Left ventricle myocardium inferior (tissue), 1 donor: ENCODE data around the gene BTBD9. TPM values are rescaled to one million over a fixed set of nuclear protein-coding genes. Genes with fewer than 3 reads are reported as not detected.

Source experiments
- DNase-seq: peaks from one replicate; pipeline ENCODE4 v3.0.0-alpha.2; 2020
- H3K27ac ChIP-seq: fragments of 200-600 bp; replicated peaks from 2 replicates; pipeline ENCODE4 v1.8.0; 2021
- H3K27me3 ChIP-seq: fragments of 200-600 bp; 2 replicates; pipeline ENCODE4 v1.8.0; 2021; ENCODE audit warnings: low read depth
- H3K36me3 ChIP-seq: fragments of 200-600 bp; 2 replicates; pipeline ENCODE4 v1.8.0; 2021
- H3K4me1 ChIP-seq: fragments of 200-600 bp; 2 replicates; pipeline ENCODE4 v1.8.0; 2021
- H3K4me3 ChIP-seq: fragments of 200-600 bp; 2 replicates; pipeline ENCODE4 v1.8.0; 2021; ENCODE audit warnings: mild to moderate bottlenecking, moderate library complexity
- H3K9me3 ChIP-seq: fragments of 200-600 bp; replicated peaks from 2 replicates; pipeline ENCODE4 v1.8.0; 2021
- intact Hi-C: fragments of 100-400 bp; cut with micrococcal nuclease; formaldehyde crosslinking; loops from one replicate; pipeline ENCODE4 v1.11.0; 2022
- total RNA-seq: library from RNA; stranded (reverse); fragmentation: NEBNext Ultra II Directional; extraction: Animal tissue kit (Norgen Biotek cat#: 25700); gene quantifications from one replicate; pipeline ENCODE4 v1.2.1, GENCODE V29; 2021
- TF ChIP-seq, protein P1 (sequence below): fragments of 200-600 bp; IDR thresholded peaks from 2 replicates; pipeline ENCODE4 v1.8.0; 2021; ENCODE audit warnings: antibody characterized with exemption, mild to moderate bottlenecking, borderline replicate concordance
- donor health status: DM: no; HTN: yes; CAD: no; lungs with severe emphysema.

Gene BTBD9
- total RNA-seq, 1 donor from 2014 or later, result 16.5 TPM

DNA sequence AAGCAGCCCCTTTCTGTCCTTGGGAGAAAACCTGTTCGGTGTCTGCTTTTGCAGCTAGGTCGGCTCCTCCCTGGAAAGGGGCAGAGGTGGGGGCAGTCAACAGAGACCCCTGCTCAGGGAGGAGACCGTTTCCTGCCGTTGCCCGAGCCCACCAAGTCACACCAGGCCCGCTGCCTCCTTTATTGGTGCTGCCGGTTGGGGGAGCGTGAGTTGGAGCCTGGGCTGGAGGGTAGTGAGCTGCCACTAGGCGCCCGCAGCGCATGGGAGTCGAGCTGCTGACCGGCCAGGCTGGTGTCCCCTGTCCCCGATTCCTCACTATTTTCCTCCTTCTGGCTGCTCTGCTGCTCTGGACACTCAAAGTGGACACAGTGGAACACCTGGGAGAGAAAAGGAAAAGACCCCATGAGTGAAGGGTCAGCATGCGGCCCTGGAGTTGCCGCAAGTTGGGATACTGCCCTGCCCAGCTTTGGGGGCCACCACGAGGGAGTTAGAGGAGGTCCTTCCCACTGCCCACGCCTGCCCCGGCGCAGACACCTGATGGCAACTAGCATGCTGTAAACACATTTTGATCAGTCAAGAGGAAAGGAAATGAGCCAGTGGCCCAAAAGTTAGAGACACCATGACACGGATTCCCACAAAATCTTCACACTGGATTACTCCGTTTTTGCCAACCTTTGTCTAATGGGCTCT is 464.8 kb downstream of the BTBD9 start:
- TF ChIP-seq, protein P1, sequence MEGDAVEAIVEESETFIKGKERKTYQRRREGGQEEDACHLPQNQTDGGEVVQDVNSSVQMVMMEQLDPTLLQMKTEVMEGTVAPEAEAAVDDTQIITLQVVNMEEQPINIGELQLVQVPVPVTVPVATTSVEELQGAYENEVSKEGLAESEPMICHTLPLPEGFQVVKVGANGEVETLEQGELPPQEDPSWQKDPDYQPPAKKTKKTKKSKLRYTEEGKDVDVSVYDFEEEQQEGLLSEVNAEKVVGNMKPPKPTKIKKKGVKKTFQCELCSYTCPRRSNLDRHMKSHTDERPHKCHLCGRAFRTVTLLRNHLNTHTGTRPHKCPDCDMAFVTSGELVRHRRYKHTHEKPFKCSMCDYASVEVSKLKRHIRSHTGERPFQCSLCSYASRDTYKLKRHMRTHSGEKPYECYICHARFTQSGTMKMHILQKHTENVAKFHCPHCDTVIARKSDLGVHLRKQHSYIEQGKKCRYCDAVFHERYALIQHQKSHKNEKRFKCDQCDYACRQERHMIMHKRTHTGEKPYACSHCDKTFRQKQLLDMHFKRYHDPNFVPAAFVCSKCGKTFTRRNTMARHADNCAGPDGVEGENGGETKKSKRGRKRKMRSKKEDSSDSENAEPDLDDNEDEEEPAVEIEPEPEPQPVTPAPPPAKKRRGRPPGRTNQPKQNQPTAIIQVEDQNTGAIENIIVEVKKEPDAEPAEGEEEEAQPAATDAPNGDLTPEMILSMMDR, result no peak
- Histone ChIP-seq H3K36me3 (peaks cover 19% of the 10 kb centered on the region), H3K27ac (no peak overlapping the region), H3K4me3 (no peak overlapping the region), H3K4me1 (peaks cover 6% of the 10 kb centered on the region), H3K9me3 (no peaks in the 10 kb centered on the region), H3K27me3 (no peaks in the 10 kb centered on the region)
- intact Hi-C loops, result no loop called here
- no peak for DNase-seq

DNA sequence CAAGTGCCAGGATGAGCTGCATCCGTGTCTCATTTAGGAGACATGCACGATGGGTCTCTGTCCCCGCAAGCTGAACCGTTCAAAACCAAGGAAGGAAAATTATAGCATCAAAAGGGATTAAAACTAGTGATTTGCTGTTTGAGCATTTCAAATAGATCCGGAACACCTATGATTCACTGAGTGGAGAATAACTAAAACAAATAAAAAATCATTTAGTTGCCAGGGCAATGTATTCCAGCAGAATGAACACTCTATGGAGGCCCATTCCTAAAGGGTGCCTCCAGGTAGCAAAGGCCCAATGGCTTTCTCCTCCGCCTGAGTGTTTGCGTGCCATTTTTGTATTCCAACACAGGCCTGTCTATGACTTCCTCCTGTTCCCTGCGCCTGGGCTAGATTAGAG is 465.4 kb downstream of the BTBD9 start:
- H3K4me1 ChIP-seq, result peaks cover 9% of the 10 kb centered on the region
- no peak for DNase-seq
- TF ChIP-seq, protein P1, result no peak
- no peaks in the 10 kb centered on the region for H3K9me3 ChIP-seq
- no peaks in the 10 kb centered on the region for H3K27me3 ChIP-seq
- intact Hi-C loops, result no loop called here
- no peak overlapping the region for H3K4me3 ChIP-seq
- peaks cover 19% of the 10 kb centered on the region for H3K36me3 ChIP-seq
- no peak overlapping the region for H3K27ac ChIP-seq

DNA sequence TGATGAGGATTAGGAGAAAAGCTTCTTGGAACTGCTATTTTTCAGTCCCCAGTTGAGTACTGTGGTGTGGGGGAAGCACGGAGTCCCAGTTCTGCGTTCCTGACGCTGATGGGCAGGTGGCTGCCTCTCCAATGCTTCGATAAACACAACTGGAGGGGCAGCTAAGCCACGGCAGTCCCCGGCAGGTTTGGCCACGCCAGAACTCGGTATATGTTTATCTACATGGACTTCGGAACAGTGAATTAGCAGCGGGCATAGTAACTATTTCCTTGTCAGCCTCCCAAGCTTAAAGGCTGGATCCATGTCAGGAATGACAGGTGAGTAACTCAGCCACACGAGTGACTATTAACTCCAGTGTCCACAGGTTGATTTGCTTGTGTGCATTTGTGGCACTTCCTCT is 465.8 kb downstream of the BTBD9 start:
- H3K27me3 ChIP-seq, result no peaks in the 10 kb centered on the region
- no peaks in the 10 kb centered on the region for H3K9me3 ChIP-seq
- intact Hi-C loops, result no loop called here
- peaks cover 19% of the 10 kb centered on the region for H3K36me3 ChIP-seq
- no peak overlapping the region for H3K4me3 ChIP-seq
- TF ChIP-seq, protein P1, result no peak
- H3K27ac ChIP-seq, result no peak overlapping the region
- peaks cover 9% of the 10 kb centered on the region for H3K4me1 ChIP-seq
- DNase-seq, result no peak

DNA sequence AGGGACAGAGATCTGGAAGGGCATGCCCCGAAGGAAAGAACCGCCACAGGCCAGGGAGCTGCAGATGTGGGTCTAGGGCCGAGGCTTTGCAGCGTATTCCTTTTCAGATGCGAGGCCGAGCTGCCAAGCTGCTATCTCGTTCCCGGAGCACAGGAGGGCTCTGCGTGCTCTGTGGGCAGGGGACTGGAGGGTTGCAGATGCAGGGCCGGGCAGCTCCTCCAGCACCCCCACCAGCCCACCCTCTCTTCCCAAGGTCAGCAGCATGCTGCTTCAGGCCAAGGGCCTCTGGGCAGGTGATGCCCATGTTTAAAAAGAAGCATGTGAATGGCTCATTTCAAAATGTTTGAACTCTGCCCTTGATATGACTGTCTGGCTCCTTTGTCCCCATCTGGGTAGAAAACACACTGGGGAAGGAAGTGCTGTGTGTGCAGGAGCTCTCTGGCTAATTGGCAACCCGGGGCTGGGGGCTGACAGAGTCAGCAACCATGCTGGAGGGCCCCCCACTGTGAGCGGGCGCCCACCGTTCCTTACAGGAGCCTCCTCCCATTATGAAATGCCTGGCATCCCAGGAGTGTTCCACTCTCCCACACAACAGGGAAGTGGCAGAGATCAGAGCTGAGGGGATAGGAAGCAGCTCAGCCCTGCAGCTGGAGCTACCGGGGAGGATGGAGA is 466.9 kb downstream of the BTBD9 start:
- H3K27me3 ChIP-seq, result no peaks in the 10 kb centered on the region
- intact Hi-C loops, result no loop called here
- H3K9me3 ChIP-seq, result no peaks in the 10 kb centered on the region
- TF ChIP-seq, protein P1, result no peak
- no peak for DNase-seq
- H3K36me3 ChIP-seq, result peaks cover 19% of the 10 kb centered on the region
- H3K4me3 ChIP-seq, result no peak overlapping the region
- H3K4me1 ChIP-seq, result peaks cover 9% of the 10 kb centered on the region
- no peak overlapping the region for H3K27ac ChIP-seq

DNA sequence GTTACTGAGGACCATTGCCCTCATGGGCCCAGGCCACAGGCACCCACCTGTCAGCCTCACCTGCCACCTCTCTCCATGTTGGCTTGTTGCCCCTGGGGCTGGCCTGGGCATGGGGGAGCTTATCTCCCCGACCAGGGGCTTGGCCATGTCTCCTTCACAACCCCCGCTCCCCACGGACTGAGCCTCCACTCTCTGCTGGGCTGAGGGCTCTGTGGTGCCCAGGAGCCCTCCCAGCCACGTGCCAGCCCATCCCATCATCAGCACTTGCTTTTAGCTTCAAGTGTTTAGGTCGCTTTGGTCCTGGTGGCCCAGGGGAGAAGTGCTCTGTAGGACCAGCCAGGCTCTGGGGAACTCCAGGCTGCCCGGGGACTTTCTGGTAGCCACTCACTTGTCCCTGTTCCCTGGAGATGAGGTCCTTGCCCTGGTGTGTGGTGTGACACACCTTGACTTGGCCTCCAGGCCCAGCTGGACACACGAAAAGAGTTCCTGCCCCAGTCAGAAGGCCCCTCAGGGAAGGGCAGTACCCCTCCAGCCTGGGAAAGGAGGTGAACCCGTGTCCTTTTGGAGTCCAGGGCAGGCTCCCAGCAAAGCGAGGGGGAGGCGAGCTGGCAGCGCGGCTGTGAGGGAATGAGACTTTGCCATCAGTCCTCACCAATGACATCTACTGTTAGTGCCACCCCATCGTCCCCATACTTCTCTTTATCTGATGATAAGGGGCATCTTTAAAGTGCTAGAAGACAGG is 467.6 kb downstream of the BTBD9 start:
- DNase-seq, result no peak

More for the DNA sequence above, 467.6 kb downstream of the BTBD9 start:
- intact Hi-C loops, result no loop called here
- peaks cover 5% of the 10 kb centered on the region for H3K4me1 ChIP-seq
- TF ChIP-seq, protein P1, result no peak
- H3K4me3 ChIP-seq, result no peak overlapping the region
- no peaks in the 10 kb centered on the region for H3K27me3 ChIP-seq
- H3K36me3 ChIP-seq, result peaks cover 19% of the 10 kb centered on the region
- H3K9me3 ChIP-seq, result no peaks in the 10 kb centered on the region
- no peak overlapping the region for H3K27ac ChIP-seq
